ENCODE measurements around the gene HOXD11.

Gene HOXD11

DNA sequence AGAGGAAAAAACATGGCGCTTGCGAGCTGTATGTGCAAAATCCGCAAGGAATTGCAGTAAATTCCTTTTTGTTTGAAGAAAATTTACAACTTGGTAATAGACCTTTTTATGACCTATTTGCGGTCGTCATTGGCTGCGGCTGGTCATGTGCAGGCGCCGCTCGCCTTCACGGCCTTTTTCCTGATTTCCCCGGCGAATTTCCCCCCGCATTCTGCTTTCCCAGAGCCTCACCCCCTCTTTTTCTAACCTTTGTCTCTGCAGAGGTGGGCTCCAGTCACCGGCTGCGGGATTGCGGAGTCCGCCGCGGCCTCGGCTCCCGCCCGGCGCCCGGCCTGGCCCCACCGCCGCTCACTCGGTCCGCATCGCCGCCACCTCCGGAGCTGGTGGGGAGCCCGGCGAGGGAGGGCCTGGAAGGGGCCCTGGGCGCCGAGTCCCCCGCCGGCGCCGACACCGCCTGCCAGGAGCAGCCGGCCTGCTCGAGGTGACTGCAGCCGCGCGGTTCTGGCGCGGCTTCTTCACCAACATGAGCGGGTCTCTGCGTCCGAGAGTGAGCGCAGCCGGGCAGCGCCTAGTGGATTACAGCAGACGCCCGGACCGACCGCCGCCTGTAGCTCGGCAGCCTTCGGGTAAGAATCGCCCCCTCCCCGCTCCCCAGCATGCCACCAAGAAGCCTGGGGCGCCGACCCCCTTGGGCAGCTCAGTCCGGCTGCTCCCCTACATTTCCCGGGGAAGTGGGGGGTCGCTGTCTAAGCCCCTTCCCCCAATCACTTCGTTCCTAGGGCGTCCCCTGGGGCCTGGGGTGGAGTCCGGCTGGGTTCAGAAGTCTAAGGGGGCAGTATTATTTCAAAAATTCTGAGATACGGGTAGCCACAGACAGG lies 29.5 kb downstream of the HOXD11 start:
- TF ChIP-seq, protein P1, sequence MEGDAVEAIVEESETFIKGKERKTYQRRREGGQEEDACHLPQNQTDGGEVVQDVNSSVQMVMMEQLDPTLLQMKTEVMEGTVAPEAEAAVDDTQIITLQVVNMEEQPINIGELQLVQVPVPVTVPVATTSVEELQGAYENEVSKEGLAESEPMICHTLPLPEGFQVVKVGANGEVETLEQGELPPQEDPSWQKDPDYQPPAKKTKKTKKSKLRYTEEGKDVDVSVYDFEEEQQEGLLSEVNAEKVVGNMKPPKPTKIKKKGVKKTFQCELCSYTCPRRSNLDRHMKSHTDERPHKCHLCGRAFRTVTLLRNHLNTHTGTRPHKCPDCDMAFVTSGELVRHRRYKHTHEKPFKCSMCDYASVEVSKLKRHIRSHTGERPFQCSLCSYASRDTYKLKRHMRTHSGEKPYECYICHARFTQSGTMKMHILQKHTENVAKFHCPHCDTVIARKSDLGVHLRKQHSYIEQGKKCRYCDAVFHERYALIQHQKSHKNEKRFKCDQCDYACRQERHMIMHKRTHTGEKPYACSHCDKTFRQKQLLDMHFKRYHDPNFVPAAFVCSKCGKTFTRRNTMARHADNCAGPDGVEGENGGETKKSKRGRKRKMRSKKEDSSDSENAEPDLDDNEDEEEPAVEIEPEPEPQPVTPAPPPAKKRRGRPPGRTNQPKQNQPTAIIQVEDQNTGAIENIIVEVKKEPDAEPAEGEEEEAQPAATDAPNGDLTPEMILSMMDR (IDR thresholded peaks at IDR 0.05) = no peak

DNA sequence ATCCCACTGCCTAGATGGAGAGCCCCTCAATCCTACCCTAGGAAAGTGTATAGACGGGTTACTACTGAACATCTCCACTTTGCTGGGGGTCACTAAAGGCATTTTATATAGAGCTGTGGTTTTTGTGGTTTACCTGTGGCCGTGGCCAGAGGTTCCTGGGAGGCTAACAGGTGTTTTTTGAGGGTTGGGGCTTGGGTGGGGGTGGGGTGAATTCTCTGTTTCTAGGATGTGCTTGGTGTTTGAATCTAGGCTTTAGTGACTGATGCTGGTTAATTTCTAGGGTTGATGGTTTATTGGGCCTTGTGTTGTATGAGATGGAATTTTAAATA lies 30.1 kb downstream of the HOXD11 start:
- TF ChIP-seq, protein P1 (IDR thresholded peaks at IDR 0.05) = no peak

DNA sequence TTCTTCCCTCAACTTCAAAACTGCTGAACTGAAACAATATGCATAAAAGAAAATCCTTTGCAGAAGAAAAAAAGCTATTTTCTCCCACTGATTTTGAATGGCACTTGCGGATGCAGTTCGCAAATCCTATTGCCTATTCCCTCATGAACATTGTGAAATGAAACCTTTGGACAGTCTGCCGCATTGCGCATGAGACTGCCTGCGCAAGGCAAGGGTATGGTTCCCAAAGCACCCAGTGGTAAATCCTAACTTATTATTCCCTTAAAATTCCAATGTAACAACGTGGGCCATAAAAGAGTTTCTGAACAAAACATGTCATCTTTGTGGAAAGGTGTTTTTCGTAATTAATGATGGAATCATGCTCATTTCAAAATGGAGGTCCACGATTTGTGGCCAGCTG lies 30.8 kb downstream of the HOXD11 start:
- TF ChIP-seq, protein P1 (IDR thresholded peaks at IDR 0.05) = no peak

DNA sequence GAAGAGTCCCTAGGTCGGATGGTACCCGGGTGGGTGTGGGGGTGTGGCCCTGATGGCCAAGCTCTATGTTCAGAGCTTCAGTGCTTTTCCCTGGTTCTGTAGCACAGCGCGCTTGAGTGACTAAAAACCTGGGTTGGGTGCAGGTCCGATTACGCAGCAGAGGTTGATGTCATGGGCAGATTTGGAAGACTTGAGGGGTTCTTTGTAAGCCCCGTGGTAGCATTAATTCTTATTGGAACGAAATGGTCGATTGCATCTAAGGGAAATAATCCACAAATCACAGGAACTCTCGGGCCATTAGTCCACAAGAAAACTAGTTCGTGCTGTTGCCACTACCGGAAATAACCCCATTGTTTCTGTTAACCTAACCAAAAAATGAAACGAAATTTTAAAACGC lies 31.4 kb downstream of the HOXD11 start:
- TF ChIP-seq, protein P1 (IDR thresholded peaks at IDR 0.05) = no peak

DNA sequence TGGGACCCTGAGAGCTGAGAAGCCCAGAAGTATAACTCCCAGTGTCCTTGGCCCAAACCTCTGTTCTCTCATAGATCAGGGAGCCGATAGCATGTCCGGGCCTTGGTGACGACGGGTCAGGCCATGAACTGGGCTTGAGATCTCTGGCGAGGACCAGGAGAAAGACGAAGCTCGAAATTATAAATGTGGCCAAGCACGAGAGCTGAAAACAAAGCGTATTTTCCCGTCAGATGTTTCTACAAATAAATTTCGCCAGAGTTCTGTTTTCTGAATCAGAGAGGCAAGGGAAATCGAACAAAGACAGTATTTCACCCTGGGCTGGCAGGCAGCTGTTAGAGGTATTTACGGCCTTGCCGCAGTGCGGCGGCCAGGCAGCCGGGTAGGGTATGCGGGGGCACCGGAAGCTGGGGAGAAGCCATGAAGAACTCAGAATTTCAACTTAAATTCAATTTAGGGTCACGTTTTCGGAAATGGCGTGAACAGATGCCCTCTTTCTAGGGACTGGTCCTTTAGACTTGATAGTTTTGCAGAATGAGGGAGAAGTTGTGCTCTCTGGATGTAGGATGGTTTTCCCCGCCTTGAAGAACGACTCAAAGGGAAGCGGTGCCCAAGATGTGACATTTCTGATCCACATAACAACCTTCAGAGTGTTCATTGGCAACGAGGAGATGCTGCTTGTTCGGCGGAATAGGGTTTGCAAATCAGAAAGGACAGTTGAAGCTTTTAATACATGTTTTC lies 32.0 kb downstream of the HOXD11 start:
- TF ChIP-seq, protein P1 (IDR thresholded peaks at IDR 0.05) = no peak

DNA sequence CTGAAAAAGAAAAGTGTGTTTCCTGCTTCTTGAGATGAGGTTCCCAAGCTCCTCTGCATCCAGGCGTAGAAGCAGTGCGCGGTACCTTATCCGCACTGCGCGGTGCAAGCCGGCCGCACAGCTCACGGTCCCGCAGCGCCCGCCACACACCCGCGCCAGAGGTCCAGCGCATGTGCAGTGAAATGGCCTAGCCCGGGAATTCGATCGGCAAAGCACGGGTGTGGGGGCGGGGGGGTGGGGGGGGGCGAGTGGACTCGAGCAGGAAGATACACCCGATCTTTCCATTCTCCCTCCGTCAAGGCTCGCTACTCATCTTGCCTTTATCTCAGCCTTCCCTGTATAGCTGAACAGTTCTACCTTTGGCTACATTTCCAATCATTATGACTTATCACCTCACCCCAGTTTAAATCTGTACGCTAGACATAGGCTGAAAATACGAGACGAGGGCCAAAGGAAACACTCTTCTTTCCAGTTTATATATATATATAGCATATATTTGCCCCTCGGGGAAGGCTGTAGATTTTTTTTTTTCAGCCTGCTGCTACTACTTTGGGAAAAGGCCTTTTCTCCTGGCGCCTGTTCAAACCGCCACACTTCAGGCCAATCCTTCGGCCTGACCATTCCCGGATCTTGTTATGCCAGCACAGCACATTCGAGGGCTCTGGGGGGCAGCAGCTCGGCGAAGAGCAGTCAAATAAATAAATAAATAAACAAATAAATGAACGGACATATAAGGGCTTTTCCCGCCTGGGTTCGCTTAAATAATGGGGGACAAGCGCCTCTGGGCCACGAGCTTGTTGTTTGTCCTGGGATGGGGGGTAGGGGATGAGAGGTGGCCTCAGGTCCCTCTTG lies 32.8 kb downstream of the HOXD11 start:
- TF ChIP-seq, protein P1 (IDR thresholded peaks at IDR 0.05) = no peak

All from LNCAP (cell line).